GM19193 (cell line): ENCODE measurements around the gene NUDT3.

Experiments used
- POLR2A ChIP-seq: IDR thresholded peaks from 4 replicates; pipeline ENCODE4 v1.6.1; 2011; ENCODE audit not compliant: insufficient read depth, insufficient read length; ENCODE audit errors: extremely low read depth

The NUDT3 gene

DNA sequence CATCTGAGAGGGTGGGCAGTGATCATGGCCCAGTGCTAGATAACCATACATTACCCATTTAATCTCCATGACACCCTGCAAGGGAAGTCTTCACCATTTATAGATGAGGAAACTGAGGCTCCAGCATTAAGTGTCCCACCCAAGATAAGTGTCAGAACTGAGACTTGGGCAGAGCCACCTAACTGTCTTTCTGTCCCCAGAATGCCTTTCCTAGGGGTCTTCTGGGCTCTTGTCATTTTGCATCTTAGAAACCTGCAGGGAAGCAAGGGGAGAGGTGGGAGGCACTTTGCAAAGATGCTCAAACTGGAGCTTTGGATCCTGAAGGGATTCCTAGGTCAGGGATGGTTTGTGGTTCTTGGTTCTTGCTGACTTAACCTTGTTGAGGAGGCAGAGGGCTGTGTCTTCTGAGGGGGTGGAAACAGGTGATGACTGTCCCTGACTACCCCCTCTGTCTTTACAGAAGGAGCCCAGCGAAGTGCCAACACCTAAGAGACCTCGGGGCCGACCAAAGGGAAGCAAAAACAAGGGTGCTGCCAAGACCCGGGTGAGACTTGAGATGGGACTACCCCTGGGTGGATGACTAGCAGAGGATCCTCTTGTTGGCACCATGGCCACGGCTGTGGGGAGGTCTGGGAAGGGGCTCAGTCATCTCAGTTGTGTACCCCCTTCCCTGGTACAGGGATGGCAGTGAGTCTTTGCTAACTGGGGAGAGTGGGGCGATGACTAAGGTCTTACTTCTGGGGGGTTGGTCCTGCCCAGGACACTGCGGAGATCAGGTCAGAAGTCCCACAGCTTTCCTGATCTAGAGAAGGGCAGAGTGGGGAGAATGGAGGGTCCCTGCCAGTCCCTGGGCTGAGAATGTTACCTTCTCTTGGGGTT lies 150.0 kb downstream of the NUDT3 start:
- TF ChIP-seq POLR2A: no peak

DNA sequence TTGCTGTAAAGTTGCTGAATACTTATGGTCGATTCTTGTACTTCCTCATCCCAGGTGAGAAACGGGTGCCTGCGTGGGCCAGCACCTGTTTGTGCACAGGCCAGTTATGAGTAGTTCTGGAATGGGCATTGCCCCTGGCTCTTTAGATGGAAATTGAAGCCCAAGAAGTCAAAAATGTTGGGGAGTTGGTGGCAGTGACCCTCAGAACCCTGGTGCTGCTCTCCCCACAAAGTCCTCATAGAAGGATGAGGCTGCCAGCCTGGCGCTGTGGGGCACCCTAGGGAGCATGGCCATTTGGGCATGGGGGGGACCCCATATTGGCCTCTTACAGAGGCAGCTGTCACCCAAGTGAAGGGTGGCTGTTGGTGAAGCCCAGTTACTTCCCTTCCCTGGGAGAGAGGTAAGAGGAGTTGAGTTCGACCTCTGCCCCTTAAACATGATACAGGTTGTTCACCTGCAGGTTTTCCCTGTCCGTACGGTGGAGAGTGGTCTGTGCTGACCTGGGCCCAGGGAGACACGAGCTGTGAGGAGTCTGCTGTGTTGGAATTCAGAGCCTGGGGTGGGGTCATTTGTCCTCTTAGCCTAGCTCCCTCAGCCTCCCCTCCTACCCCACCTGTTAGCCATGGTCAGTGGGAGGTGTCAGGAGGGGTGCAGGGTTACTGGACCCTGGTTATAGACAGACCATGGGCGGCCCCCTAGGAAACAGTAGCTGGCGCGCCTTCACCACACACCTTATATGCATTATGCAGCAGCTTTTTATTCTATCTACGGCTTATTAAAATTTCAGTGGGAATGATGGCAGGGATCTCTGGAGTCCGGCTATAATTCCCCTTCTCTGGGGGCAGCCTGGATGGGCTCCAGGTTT lies 150.9 kb downstream of the NUDT3 start:
- no peak for TF ChIP-seq POLR2A

DNA sequence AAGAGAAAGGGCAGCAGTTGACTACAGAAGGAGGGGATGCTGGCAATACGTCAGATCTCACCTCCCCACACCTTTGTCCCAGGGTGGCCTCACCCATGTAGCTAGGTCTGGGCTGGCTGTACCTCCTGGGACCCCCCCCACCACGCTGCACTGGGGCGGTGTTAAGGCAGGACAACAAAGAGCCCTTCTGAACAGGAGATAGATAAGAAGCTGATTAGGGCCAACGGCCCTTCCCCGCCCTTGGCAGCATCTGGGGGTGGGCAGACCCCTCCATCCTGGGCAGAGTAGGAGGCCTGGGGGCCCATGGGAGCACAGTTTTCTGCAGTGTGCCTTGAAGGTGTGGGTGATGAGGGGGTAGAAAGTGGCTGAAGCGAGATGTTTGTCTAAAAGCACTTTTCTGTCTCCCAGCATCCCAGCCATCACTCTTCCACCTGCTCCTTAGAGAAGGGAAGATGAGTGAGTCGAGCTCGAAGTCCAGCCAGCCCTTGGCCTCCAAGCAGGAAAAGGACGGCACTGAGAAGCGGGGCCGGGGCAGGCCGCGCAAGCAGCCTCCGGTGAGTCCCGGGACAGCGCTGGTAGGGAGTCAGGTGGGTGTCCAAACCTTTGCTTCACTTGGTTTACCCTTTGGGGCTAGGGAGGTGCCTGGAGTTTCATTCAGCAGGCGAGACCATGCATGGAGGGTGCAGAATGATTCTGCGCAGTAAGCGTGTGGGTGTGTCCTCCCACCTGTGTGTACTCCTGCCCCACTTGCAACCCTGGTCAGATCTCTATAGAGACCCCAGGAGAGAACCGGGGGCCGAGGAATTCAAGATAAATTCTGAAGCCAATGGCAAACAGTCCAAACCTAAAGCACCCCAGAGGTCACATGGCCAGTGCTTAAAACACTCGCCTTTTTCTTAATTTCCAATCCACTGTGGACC lies 151.9 kb downstream of the NUDT3 start:
- TF ChIP-seq POLR2A: no peak

DNA sequence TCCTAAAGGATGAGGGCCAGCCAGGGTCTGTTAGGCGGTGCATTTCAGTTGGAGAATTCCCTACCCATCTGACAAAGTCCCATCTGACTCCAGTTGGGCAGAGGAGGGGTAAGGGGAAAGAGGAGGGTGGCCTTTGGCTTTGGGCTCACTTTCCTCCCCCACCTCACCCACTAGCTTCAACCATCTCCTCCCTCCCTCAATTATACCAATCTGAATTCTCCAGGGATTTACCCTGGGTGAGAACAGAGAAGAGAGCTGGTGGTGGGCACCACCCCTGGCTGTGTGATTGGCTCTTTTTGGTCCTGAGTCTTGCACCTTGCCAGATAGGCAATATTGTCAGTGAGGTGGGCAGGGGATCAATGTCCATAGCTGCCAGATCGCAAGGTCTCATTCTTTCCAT lies 152.6 kb downstream of the NUDT3 start:
- no peak for TF ChIP-seq POLR2A

DNA sequence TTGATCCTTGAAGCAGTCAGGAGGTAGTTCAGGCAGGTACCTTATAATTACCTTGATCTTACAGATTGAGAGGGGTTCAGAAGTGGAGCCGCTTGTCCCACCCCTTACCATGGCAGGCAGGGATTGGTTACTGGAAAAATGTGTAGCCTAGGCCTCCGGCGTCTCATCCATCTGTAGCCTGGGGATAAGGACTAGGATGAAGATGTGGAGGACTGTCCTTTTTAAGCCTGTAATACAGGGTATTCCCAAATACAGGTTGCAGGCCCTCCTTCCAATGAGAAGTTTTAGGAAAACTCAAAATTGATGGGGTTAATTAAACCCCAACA lies 153.0 kb downstream of the NUDT3 start:
- no peak for TF ChIP-seq POLR2A

DNA sequence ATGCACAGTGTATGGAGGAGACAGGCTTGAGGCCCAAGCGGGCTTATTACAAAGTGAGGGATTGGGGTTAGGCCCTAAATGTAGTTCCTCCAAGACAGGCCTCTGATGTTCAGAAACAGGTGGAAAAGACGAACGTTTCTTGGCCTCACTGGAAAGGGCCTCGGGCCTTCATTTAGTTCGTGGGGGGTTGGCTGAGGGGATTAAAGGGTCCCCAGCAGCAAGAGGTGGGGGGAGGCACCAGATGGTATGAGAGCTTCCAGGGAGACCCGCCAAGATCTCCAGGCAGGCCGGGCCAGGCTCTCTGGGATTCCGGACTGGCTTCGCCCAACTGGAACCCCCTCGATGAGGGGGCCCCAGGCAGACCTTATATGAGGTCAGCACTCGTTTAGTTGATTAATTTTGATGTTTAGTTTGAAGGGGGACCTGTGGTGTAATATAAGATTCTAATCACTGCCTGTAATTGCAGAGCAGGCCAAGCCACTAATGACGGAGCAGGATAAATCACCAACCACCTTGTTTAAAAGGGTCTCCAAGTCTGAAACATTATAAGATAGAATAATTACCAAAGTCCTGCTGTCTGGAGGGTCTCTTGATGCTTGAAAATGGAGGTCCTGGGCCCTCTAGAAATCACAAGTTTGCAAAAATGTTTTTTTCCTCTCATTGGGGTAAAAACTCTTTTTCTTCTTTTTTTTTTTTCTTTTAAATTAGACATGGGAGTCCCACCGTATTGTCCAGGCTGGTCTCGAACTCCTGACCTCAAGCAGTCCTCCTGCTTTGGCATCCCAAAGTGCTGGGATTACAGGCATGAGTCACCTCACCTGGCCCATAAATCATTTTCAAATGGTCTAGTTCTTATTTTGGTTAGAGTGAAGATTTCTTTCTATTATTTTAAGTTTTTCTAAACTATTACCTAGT lies 153.6 kb downstream of the NUDT3 start:
- no peak for TF ChIP-seq POLR2A

DNA sequence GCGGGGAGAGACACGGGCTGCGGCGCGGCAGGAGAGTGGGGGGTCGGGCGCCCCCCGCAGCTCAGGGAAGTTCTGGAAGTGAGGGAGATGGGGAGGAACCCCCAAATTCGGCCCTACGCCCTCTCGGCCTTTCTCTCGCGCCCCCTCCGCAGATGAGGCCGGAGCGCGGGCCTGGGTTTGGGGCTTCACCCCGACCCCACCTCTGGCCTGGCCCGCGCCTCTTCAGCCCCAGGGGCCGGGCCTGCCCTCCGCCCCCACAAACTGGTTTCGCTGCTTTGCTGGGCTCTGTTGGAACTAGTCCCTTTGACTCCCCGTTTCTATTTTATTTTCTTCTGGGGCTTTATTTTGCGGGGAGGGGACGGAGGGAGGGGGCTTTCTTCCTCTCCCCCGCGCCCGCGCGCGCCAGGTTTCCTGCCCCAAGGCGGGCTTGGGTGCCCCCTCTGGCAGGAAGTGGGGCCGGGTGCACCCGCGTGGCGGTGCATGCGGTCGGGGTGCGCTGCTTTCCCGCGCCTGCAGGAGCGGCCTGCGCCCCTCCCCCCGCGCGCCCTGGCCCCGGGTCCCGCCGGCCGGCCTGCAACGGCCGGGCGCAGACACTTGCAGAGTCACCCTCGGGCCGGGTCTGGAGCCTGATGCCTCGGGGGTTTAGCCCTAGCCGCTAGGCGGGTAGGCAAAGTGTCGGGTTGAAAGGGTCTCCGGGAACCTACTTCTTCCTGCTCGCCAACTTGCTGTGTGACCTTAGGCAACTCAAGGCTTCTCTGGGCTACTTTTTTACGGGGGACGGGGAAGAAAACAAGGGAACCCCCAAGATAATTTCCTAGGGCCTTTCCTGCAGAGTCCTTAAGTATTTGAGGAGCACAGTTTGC lies 154.5 kb downstream of the NUDT3 start:
- TF ChIP-seq POLR2A: peak; percentile 50

DNA sequence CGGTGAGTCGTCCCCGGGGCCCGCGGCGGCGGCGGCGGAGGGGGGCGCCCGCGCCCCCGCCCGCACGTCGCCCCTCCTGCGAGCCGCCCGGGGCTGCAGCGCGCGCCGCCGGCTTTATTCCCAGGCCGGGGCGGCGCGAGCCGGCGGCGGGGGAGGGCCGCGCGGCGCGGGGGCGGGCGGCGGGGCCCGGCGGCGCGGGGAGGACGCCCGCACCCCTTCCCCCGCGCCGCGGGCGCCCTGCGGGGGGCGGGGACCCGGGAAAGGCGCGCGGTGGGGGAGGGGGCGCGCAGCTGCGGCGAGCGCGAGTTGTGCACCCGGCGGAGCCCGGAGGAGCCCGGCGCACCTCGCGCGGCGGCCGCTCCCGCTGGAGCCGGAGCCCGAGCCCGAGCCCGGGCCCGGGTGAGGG lies 155.2 kb downstream of the NUDT3 start:
- TF ChIP-seq POLR2A: no peak

DNA sequence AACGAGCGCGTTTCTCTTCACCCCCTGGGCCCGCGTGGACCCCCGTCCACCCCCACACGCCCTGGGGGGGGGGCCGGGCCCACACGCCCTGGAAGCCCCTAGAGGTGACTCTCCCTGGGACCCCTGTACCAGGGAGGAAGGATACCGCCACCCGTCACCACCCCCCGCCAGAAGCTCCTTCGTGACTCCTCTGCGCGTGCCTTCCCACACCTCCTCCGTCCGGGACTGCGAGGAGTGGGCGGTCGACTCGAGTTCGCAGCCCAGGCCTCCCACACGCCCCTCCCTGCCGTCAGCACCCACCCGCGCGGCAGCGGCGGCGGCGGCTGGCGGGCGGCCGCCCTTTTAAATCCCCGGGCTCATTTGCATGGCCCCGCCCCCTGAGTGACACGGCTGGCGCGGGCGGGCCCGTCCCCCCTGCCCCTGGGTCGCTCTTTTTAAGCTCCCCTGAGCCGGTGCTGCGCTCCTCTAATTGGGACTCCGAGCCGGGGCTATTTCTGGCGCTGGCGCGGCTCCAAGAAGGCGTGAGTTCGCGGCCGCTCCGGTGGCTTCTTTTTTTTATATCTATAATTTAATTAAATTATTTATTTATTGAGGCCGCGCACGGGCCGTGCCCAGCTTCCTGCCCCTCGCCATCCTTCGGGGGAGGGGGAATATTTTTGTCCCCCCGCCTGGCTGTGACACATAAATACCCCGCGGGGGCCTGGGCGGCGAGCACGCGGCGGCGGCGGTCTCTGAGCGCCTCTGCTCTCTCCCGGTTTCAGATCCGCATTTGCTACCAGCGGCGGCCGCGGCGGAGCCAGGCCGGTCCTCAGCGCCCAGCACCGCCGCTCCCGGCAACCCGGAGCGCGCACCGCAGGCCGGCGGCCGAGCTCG lies 155.8 kb downstream of the NUDT3 start, which contains the start of gene HMGA1:
TSS of gene HMGA1 (plus strand) at position 431 of the 873 bp plus-strand sequence. CDS start 3,908 bp downstream, outside the sequence.
- peak; percentile 99 for TF ChIP-seq POLR2A

DNA sequence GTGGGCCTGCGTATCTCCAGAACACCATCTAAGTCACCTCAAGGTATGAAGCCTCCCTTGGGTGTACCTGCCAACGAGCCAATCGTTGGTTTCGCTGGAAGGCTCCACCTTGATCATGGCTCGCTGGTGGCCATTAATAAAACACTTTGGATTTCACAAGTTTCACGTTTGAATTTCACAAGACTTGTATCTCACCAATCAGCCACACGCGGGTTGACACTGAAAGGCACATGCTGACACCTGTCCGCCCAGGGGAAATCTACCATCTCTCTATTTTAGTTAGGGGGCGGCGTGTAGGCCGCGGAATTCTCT lies 156.4 kb downstream of the NUDT3 start:
- TF ChIP-seq POLR2A: no peak

DNA sequence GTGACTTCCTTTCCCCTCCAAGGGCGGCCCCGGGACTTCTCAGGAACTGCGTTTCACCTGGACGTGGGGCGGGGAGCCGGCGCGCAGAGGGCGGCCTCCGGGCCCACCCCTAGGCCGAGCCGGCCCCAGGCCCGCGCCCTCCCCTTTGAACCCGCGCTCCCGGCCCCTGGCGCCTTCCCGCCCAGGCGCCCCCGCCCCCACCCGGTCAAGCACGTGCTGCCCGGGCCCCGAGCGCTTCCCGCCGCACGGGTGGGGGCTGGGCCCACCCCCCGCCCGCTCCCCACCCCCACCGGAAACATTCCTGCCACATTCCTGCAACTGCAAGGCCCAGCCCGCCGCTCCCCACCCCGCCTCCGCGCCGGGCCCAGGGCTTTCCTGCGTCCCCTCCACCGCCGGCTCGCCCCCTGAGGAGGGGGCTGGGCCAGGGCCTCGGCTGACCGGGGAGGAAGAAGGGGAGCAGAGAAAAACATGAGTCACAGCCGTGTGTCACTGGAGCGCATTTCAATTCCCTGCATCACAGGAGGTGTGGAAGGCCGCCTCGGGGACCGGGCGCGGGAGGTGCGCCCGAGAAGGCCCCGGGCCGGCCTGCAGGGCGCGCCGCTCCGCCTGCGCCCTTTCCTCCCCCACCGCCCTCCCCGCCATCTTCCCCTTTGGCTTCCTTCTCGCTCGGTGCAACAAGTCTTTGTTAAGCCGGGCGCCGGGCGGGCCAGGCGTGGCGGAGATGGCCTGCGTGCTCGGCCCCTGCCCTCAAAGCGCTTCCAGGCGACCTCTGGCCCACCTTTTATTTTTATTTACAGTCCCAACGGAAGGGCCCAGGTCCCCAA lies 156.9 kb downstream of the NUDT3 start:
- TF ChIP-seq POLR2A: peak; percentile 31

DNA sequence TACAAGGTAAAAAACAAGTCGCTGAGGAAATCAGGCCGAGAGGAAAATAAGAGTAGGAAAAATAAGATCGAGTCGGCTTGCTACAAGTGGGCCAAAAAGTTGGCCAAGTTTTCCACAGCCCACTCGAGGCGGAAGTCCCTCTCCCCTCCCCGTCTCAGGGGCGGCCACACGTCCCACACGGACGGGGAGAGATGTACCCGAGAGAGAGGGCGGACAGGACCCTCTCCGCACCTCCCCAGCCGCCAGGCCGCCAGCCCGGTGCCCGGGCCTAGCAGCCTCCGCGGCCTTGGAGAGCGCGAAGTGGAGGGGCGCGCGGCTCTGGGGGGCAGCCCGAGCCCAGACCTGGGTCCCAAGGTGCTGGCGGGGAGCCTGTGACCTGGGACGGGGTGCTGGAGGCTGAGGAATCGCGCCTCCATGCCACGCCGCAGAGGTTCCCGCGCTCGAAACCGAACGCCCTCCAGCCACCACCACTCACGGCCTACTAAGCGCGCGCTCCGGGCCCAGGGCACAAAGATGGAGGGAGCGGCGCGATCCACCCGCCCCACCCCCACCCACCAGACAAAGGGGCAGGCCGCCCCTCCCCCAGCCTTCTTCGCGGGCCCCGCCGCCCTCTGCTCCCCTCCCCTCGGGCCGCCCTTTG lies 157.7 kb downstream of the NUDT3 start:
- TF ChIP-seq POLR2A: no peak
